Measurements from ENCODE around the gene CADPS.

Gene CADPS

DNA sequence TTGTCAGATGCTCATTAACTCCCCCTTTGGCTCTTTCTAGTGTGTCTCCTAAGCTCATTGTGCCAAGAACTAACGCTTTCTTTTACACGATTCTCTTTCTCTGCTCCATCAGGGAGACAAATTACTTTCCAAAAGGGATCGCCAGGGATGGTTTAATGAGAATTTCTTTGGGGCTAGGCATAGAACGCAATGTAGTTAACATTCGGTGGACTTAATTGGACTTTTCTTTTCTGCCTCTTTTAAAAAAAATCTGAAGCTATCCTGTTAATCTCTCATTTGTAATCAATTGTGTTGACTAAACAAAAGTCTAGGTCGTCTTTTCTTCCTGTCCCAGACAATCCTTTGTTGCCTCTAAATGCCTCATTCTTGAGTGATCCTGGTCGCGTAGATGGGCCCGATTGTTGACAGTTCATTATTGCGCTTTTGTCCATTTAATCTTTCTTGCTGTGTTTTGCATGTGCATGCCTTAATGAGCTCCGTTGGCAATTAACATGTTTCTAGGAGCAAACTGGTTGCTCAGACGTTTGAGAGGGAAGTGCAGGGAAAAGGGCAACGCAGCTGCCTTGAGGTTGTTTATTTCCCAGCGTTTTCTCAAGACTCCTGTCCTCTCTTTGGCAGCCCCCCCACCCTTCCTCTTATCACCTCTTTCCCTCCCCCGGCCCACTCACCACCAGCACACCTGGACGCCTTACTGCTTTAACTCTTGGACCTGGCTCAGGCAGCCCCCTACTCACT, 509.7 kb downstream of the CADPS start:
- no peak overlapping the region for H3K4me2 ChIP-seq
- H3K36me3 ChIP-seq: no peaks in the 10 kb centered on the region
- H3K27ac ChIP-seq: no peak overlapping the region
- peaks cover 13% of the 10 kb centered on the region for H3K4me1 ChIP-seq
- no peaks in the 10 kb centered on the region for H4K20me1 ChIP-seq
- no peak overlapping the region for H3K9ac ChIP-seq
- TF ChIP-seq Cebpa-rat (IDR thresholded peaks at IDR 0.05): no peak
- H3K4me3 ChIP-seq: no peak overlapping the region
- peaks cover 18% of the 10 kb centered on the region for H3K27me3 ChIP-seq
- H3K9me3 ChIP-seq: peaks cover 27% of the 10 kb centered on the region

DNA sequence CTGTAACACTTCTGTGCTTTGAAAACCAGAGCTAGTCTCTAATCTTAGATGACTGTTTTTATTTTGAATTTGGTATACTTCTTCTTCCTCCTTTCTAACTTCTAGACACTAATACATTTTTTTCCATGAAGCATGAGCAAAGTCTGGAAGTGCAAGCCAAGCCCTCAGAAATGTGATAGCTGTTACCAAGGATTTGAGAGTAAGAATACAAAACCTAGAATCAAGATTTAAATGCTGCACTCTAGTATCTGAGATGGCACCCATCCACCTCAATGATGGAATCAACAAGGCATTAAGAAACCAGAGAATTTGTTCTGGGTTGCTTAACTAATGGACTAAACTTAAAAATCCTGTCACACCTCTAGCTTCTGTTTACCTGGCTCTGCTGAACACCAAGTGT, 511.0 kb downstream of the CADPS start:
- TF ChIP-seq Cebpa-rat (IDR thresholded peaks at IDR 0.05): no peak
- Histone ChIP-seq H3K4me2 (no peak overlapping the region), H3K9me3 (peaks cover 14% of the 10 kb centered on the region), H3K4me1 (peaks cover 15% of the 10 kb centered on the region), H3K36me3 (no peaks in the 10 kb centered on the region), H3K27ac (no peak overlapping the region), H3K4me3 (no peak overlapping the region), H3K9ac (no peak overlapping the region), H4K20me1 (no peaks in the 10 kb centered on the region), H3K27me3 (peaks cover 18% of the 10 kb centered on the region)

DNA sequence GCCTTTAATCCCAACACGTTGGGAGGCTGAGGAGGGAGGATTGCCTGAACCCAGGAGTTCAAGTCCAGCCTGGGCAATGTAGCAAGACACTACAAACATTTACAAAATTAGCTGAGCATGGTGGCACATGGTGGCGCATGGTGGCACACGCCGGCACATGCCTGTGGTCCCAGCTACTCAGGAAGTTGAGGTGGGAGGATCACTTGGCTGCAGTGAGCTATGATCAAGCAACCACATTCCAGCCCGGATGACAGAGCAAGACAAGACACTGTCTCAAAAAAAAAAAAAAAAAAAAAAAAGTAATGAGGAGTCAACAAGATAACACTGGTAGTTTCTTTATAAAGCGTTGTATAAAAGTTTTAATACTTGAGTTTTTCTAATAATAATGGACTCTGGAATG, 511.9 kb downstream of the CADPS start:
- peaks cover 14% of the 10 kb centered on the region for H3K27me3 ChIP-seq
- TF ChIP-seq Cebpa-rat (IDR thresholded peaks at IDR 0.05): no peak

DNA sequence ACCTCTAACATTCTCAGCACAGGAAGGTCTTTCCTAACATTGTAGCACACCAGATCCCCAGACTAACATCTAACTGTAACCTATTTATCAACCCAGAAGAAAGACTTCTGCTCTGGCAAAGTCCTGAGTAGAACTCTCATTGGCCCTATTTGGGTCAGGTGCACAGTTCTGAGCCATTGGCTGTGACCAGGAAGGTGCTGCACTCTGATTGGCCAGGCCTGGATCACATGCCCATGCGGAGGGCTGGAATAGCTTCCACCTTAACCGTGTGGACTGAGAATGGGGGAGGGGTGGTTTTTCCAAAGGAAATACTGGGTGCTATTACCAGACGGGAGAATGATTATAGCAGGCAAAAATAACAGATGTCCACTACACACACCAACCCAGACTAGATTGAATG, 513.4 kb downstream of the CADPS start:
- H3K36me3 ChIP-seq: no peaks in the 10 kb centered on the region
- H4K20me1 ChIP-seq: no peaks in the 10 kb centered on the region
- H3K9me3 ChIP-seq: no peaks in the 10 kb centered on the region
- peaks cover 15% of the 10 kb centered on the region for H3K4me1 ChIP-seq
- H3K4me2 ChIP-seq: peak overlapping the region; percentile 51
- TF ChIP-seq Cebpa-rat (IDR thresholded peaks at IDR 0.05): no peak
- peaks cover 1% of the 10 kb centered on the region; the same call in 1 of the 2 replicates for H3K27me3 ChIP-seq
- H3K27ac ChIP-seq: 0 out of 2 replicates have a peak overlapping the region, but pooled peaks have one; percentile 19
- H3K9ac ChIP-seq: no peak overlapping the region
- H3K4me3 ChIP-seq: no peak overlapping the region

More for the DNA sequence above, 511.9 kb downstream of the CADPS start:
- no peak overlapping the region for H3K9ac ChIP-seq
- H4K20me1 ChIP-seq: no peaks in the 10 kb centered on the region
- H3K27ac ChIP-seq: no peak overlapping the region
- no peaks in the 10 kb centered on the region for H3K36me3 ChIP-seq
- H3K4me3 ChIP-seq: no peak overlapping the region
- peaks cover 15% of the 10 kb centered on the region for H3K4me1 ChIP-seq
- H3K9me3 ChIP-seq: peaks cover 5% of the 10 kb centered on the region
- H3K4me2 ChIP-seq: no peak overlapping the region

DNA sequence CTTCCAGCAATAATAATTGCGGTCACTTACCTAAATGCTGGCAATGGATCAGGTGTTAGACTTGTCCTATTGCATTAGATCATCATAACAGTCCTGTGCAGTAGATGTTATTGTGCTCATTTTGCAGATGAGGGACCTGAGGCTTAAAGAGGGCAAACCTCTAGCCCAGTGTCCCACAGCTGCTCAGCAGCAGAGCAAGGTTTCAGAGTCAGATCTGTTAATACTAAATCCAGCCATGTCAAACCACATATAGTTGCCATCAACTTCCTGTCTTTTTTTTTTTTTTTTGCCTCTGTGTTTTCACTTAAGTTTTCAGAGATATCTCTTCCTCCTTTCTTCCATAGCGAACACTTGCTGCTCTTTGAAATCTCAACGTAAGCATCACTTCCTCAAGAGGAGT, 514.0 kb downstream of the CADPS start:
- Histone ChIP-seq H3K4me1 (peaks cover 15% of the 10 kb centered on the region), H3K27me3 (no peaks in the 10 kb centered on the region), H4K20me1 (no peaks in the 10 kb centered on the region), H3K36me3 (no peaks in the 10 kb centered on the region), H3K27ac (0 out of 2 replicates have a peak overlapping the region, but pooled peaks have one; percentile 19), H3K4me2 (peak overlapping the region; percentile 51), H3K9me3 (no peaks in the 10 kb centered on the region), H3K4me3 (no peak overlapping the region), H3K9ac (no peak overlapping the region)
- no peak for TF ChIP-seq Cebpa-rat (IDR thresholded peaks at IDR 0.05)

DNA sequence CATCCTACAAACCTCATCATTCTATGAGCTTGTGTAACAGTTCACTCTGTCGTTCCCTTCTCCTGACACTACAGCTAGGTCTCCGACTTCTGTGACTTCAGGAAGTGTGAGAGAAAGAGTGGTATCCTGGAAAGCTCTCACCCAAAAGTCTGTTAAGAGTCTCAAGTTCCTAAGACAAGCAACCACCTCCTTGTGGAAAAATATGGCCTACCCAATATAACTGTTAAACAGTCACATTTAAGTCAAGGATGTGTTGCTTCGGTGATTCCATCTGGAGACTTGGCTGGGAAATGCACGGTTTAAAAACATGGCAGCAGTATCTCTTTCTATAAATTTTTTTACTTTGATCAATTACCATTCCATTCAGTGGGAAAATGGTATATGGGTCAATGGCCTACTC, 515.7 kb downstream of the CADPS start:
- Histone ChIP-seq H3K36me3 (no peaks in the 10 kb centered on the region), H3K4me3 (no peak overlapping the region), H3K9me3 (no peaks in the 10 kb centered on the region), H4K20me1 (no peaks in the 10 kb centered on the region), H3K9ac (no peak overlapping the region), H3K27ac (no peak overlapping the region), H3K27me3 (no peaks in the 10 kb centered on the region), H3K4me1 (peaks cover 15% of the 10 kb centered on the region), H3K4me2 (no peak overlapping the region)
- no peak for TF ChIP-seq Cebpa-rat (IDR thresholded peaks at IDR 0.05)

DNA sequence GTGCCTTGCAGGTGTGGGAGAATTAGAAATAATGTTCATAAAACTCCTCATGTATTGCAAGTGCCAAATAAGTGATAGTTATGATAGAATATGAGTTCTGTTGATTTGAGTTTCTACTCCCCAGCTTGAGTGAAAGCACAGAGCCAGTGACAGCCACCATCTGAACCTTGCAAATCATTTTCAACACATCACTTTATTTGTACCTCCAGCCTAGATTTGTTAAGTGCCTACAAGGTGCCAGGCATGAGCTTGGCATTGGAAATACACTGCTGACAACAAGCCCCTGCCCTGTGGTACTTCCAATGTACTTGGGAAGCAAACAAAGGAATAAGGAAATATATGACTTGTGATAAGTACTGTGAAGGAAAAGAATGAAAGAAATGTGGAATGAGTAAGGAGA, 518.9 kb downstream of the CADPS start:
- Histone ChIP-seq H3K4me2 (no peak overlapping the region), H3K9me3 (no peaks in the 10 kb centered on the region), H3K36me3 (no peaks in the 10 kb centered on the region), H3K27ac (no peak overlapping the region), H3K4me3 (no peak overlapping the region), H3K27me3 (no peaks in the 10 kb centered on the region), H3K4me1 (peaks cover 10% of the 10 kb centered on the region), H4K20me1 (no peaks in the 10 kb centered on the region), H3K9ac (no peak overlapping the region)
- TF ChIP-seq Cebpa-rat (IDR thresholded peaks at IDR 0.05): no peak

DNA sequence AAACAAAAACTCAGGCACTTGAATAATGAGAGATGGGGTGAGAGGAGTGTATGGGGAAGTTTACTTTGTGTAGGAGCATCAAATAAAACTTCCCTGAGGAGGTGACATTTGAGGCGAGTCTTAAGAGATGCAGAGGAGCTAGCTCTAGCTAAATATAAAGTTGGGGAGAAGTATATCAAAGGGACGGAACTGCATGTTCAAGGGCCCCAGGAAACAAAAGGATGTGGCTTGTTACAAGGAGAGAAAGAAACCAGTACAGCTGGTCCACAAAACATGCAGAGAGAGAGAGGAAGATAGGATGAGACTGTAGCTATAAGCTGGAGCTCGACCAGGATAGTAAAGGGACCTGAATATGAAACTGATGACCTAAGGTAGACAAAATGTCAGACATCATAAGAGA, 519.5 kb downstream of the CADPS start:
- H3K36me3 ChIP-seq: no peaks in the 10 kb centered on the region
- H3K9me3 ChIP-seq: no peaks in the 10 kb centered on the region
- TF ChIP-seq Cebpa-rat (IDR thresholded peaks at IDR 0.05): no peak
- H3K27me3 ChIP-seq: no peaks in the 10 kb centered on the region
- no peak overlapping the region for H3K27ac ChIP-seq
- H4K20me1 ChIP-seq: no peaks in the 10 kb centered on the region
- H3K4me2 ChIP-seq: no peak overlapping the region
- peaks cover 3% of the 10 kb centered on the region for H3K4me1 ChIP-seq
- H3K4me3 ChIP-seq: no peak overlapping the region
- no peak overlapping the region for H3K9ac ChIP-seq
